Measurements from ENCODE around the gene RNF222. TPM values are rescaled to one million over a fixed set of nuclear protein-coding genes. Genes with fewer than 3 reads are reported as not detected.

Gene RNF222
- total RNA-seq, 4 donors from 2014 or later = 13.4 to 16.3 (median 15.0) TPM

DNA sequence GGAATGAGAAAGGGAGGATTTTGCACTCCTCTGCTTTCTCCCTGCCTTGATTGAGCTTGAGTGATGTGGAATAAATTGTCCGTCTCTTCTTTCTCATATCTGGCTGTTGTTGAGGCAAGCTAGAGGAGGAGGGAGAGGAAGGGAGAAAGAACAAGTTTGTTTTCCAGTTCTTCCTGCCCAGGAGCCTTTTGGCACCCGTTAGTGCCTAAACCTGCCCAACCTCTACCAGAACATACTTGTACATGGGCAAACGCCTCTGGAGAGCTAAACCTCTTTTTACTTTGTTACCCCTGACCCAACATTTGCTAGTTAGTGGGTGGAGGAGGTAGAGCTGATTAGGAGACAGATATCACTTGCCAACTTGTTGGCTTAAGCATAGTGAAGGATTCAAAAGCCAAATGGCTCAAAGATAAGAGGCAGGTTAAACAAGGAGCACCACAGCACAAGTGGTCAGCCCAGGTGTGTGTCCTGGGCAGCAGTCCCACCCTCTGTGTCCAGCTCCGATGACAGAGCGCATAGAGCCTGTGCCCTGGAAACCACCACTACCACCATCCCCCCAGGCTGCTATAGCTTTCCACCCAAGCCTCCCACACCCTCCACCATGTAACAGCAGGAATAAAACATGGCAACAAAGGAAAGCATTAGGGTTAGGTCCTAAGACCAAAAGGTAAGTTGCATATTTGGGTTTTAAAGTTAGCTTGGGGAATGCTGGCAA lies 51.5 kb downstream of the RNF222 start:
- peak in 1 of 2 donors; percentile 40 for DNase-seq (ENCODE audit: low spot score in 2 of 2)
- intact Hi-C loops (cut with DNase I; ENCODE audit: low total_unique reads) = no loop called here
- 49 to 51% methylated on average over 5 of the region's 5 CpGs for WGBS, 2 donors
- no peak overlapping the region for H3K4me3 ChIP-seq (ENCODE audit: low read depth, poor library complexity, severe bottlenecking)
- no peak for TF ChIP-seq POLR2A (IDR thresholded peaks at IDR 0.05)
- TF ChIP-seq, protein P1, sequence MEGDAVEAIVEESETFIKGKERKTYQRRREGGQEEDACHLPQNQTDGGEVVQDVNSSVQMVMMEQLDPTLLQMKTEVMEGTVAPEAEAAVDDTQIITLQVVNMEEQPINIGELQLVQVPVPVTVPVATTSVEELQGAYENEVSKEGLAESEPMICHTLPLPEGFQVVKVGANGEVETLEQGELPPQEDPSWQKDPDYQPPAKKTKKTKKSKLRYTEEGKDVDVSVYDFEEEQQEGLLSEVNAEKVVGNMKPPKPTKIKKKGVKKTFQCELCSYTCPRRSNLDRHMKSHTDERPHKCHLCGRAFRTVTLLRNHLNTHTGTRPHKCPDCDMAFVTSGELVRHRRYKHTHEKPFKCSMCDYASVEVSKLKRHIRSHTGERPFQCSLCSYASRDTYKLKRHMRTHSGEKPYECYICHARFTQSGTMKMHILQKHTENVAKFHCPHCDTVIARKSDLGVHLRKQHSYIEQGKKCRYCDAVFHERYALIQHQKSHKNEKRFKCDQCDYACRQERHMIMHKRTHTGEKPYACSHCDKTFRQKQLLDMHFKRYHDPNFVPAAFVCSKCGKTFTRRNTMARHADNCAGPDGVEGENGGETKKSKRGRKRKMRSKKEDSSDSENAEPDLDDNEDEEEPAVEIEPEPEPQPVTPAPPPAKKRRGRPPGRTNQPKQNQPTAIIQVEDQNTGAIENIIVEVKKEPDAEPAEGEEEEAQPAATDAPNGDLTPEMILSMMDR (IDR thresholded peaks at IDR 0.05) = no peak

DNA sequence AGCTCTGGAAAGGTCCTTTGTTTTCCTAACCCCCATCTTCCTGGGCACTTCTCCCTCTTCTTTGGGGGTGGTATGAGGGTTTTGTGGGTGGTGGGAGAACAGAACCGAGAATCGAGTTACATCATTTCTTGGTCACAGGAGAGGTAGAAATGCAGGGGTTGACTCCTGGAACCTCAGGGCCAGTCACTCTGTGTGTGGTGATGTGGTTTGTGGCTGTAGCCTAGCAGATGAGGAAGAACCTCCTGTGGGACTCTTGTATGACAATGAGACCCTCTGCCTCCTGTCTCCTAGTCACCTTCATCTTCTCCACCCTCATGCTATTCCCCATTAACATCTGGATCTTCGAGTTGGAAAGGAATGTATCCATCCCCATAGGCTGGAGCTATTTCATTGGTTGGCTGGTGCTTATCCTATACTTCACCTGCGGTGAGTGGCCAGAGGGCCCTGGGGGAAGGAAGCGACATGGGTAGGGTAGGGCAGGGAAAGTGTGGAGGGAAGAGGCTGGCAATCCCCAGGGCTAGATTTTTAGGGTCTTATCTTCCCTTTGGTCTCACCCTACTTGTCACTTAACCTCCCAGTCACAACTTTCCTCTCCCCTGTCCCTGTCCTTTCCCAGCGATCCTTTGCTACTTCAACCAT lies 52.5 kb downstream of the RNF222 start:
- WGBS, 2 donors = 54 to 55% methylated on average over 6 of the region's 6 CpGs
- no peak overlapping the region for H3K4me3 ChIP-seq (ENCODE audit: low read depth, poor library complexity, severe bottlenecking)
- no peak for DNase-seq (ENCODE audit: low spot score in 2 of 2)
- intact Hi-C loops (cut with DNase I; ENCODE audit: low total_unique reads) = no loop called here
- TF ChIP-seq POLR2A (IDR thresholded peaks at IDR 0.05) = no peak
- TF ChIP-seq, protein P1 (IDR thresholded peaks at IDR 0.05) = no peak

DNA sequence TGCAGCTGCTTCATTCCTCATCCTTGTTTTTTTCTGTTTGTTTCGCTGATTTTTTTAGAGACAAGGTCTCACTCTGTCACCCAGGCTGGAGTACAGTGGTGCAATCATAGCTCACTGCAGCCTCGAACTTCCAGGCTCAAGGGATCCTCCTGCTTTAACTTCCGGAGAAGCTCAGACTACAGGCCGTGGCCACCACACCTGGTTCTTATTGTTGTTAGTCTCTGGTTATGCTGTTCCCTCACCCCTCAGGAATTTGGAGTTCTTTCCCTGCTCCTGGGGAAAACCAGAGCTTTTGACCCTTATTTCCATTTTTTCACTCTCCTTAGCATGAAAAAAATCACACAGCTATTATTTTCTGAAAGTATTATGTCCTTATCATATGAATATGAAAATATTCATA lies 56.2 kb downstream of the RNF222 start:
- no peak overlapping the region for H3K4me3 ChIP-seq (ENCODE audit: low read depth, poor library complexity, severe bottlenecking)
- intact Hi-C loops (cut with DNase I; ENCODE audit: low total_unique reads) = no loop called here
- no peak for TF ChIP-seq POLR2A (IDR thresholded peaks at IDR 0.05)
- TF ChIP-seq, protein P1 (IDR thresholded peaks at IDR 0.05) = no peak
- no peak for DNase-seq (ENCODE audit: low spot score in 2 of 2)
- 60 to 63% methylated on average over 4 of the region's 4 CpGs for WGBS, 2 donors

Other genes starting within 250 kb of the RNF222 start
- gene PER1, start 245.4 kb downstream of the RNF222 start, total RNA-seq = 100 to 1,000 TPM; 197 to 545 (median 266) TPM
- gene VAMP2, start 234.9 kb downstream of the RNF222 start, total RNA-seq = 10 to 100 TPM; 43.5 to 58.9 (median 49.3) TPM
- gene TMEM107, start 221.4 kb downstream of the RNF222 start, total RNA-seq = 10 to 100 TPM; 15.9 to 21.0 (median 17.6) TPM
- gene BORCS6, start 207.6 kb downstream of the RNF222 start, total RNA-seq = 10 to 100 TPM; 22.0 to 26.6 (median 25.0) TPM
- gene AURKB, start 187.3 kb downstream of the RNF222 start, total RNA-seq = 10 to 100 TPM in 2 of 4 donors, 1 to 10 TPM in 2; 3.2 to 12.9 (median 8.6) TPM
- 10 to 100 TPM; 11.2 to 32.0 (median 15.9) TPM for gene CTC1, start 149.8 kb downstream of the RNF222 start, total RNA-seq
- gene PFAS, start 148.5 kb downstream of the RNF222 start, total RNA-seq = 10 to 100 TPM in 3 of 4 donors, 1 to 10 TPM in 1; 6.2 to 19.0 (median 15.7) TPM
- gene RANGRF, start 109.2 kb downstream of the RNF222 start, total RNA-seq = 10 to 100 TPM; 11.4 to 18.1 (median 13.5) TPM
- gene SLC25A35, start 102.4 kb downstream of the RNF222 start, total RNA-seq = 1 to 10 TPM in 2 of 4 donors, under 1 TPM in 1, not detected in 1; 0.27 to 3.7 (median 2.6) TPM
- gene ARHGEF15, start 87.6 kb downstream of the RNF222 start, total RNA-seq = 10 to 100 TPM in 2 of 4 donors, 1 to 10 TPM in 2; 4.5 to 18.8 (median 10.0) TPM
- not detected for gene ODF4, start 58.0 kb downstream of the RNF222 start, total RNA-seq
- 1,000 to 10,000 TPM; 3,126 to 5,795 (median 3,707) TPM for gene RPL26, start 14.6 kb downstream of the RNF222 start, total RNA-seq
- 100 to 1,000 TPM; 129 to 160 (median 145) TPM for gene NDEL1, start 38.1 kb upstream of the RNF222 start, total RNA-seq
- gene MYH10, start 232.9 kb upstream of the RNF222 start, total RNA-seq = 10 to 100 TPM in 2 of 4 donors, 1 to 10 TPM in 2; 6.7 to 17.2 (median 11.4) TPM

Measured in lower leg skin (tissue), 4 donors.